GM23248 (cell line): ENCODE measurements around the gene SKA3. TPM values are rescaled to one million over a fixed set of nuclear protein-coding genes. Genes with fewer than 3 reads are reported as not detected.

Source experiments
- DNase-seq: peaks from one replicate; pipeline ENCODE4 v3.0.0-alpha.2; 2015
- H2AFZ ChIP-seq: fragments of 200-600 bp; sonication (generic); 2 replicates; pipeline ENCODE4 v1.6.1; 2016; ENCODE audit warnings: antibody characterized with exemption
- H3F3A ChIP-seq: fragments of 200-600 bp; sonication (generic); 2 replicates; pipeline ENCODE4 v1.6.1; 2016; ENCODE audit warnings: mild to moderate bottlenecking, antibody characterized with exemption, mixed run types; ENCODE audit not compliant: insufficient read depth
- H3K27ac ChIP-seq: fragments of 200-600 bp; sonication (generic); 2 replicates; pipeline ENCODE4 v1.5.1; 2016; ENCODE audit warnings: mild to moderate bottlenecking
- H3K27me3 ChIP-seq: fragments of 200-600 bp; sonication (generic); replicated peaks from 2 replicates; pipeline ENCODE4 v1.6.1; 2016; ENCODE audit warnings: mild to moderate bottlenecking; ENCODE audit not compliant: insufficient read depth
- H3K36me3 ChIP-seq: fragments of 200-600 bp; sonication (generic); 2 replicates; pipeline ENCODE4 v1.6.1; 2016; ENCODE audit warnings: low read depth, mild to moderate bottlenecking
- H3K4me1 ChIP-seq: fragments of 200-600 bp; sonication (generic); 2 replicates; pipeline ENCODE4 v1.6.1; 2016; ENCODE audit warnings: mild to moderate bottlenecking; ENCODE audit not compliant: insufficient read depth
- H3K4me2 ChIP-seq: fragments of 200-600 bp; sonication (generic); one replicate; pipeline ENCODE4 v1.6.1; 2016; ENCODE audit warnings: mild to moderate bottlenecking; ENCODE audit not compliant: unreplicated experiment
- H3K4me3 ChIP-seq: fragments of 200-600 bp; sonication (generic); 2 replicates; pipeline ENCODE4 v1.5.1; 2016; ENCODE audit warnings: mild to moderate bottlenecking
- H3K79me2 ChIP-seq: fragments of 200-600 bp; sonication (generic); 2 replicates; pipeline ENCODE4 v1.6.1; 2016; ENCODE audit warnings: mild to moderate bottlenecking; ENCODE audit not compliant: insufficient read depth
- H3K9ac ChIP-seq: fragments of 200-600 bp; sonication (generic); 2 replicates; pipeline ENCODE4 v1.6.1; 2016; ENCODE audit warnings: mild to moderate bottlenecking
- H3K9me2 ChIP-seq: fragments of 200-600 bp; sonication (generic); 2 replicates; pipeline ENCODE4 v1.6.1; 2016; ENCODE audit warnings: mixed run types, mild to moderate bottlenecking, moderate library complexity; ENCODE audit not compliant: insufficient read depth
- H3K9me3 ChIP-seq: fragments of 200-600 bp; sonication (generic); one replicate; pipeline ENCODE4 v1.6.1; 2017; ENCODE audit warnings: low read depth
- H4K20me1 ChIP-seq: fragments of 200-600 bp; sonication (generic); 2 replicates; pipeline ENCODE4 v1.6.0; 2016; ENCODE audit not compliant: insufficient read depth
- EZH2 ChIP-seq: fragments of 200-600 bp; sonication (generic); IDR thresholded peaks from 2 replicates; pipeline ENCODE4 v1.6.1; 2018; ENCODE audit warnings: antibody characterized with exemption, mild to moderate bottlenecking; ENCODE audit not compliant: insufficient read depth, poor library complexity, severe bottlenecking
- EZH2phosphoT487 ChIP-seq: fragments of 200-600 bp; sonication (generic); IDR thresholded peaks from 2 replicates; pipeline ENCODE4 v1.6.1; 2018; ENCODE audit warnings: antibody characterized with exemption, moderate library complexity, mild to moderate bottlenecking, low read depth; ENCODE audit not compliant: insufficient read depth
- WGBS, 2 experiments: methylation state at CpG; one replicate each; pipeline ENCODE4 v1.1.6; 2015 to 2017; ENCODE audit warnings: low lambda C conversion rate in 2 of 2, low coverage in 1 of 2; ENCODE audit errors: missing lambda C conversion rate in 2 of 2; 5-methylcytosine and 5-hydroxymethylcytosine counted together
- in situ Hi-C: fragments of 300-500 bp; cut with MboI; formaldehyde crosslinking; loops from 2 replicates; pipeline ENCODE4 v1.15.0; 2020
- polyA plus RNA-seq: library from polyadenylated mRNA; unstranded; fragments of >200 nt; fragmentation: Nextera tagmentation; extraction: Ambion mirVana; gene quantifications from 2 replicates; pipeline ENCODE4 v1.2.1, GENCODE V29; 2016
- total RNA-seq: library from RNA; depleted of rRNA; stranded (reverse); fragments of >200 nt; shearing (Covaris generic); gene quantifications from 2 replicates; pipeline ENCODE4 v1.2.3, GENCODE V29; 2014

SKA3 gene
- total and polyA plus RNA-seq, 2 experiments from 2014 or later = 8.6 to 14.3 TPM

DNA sequence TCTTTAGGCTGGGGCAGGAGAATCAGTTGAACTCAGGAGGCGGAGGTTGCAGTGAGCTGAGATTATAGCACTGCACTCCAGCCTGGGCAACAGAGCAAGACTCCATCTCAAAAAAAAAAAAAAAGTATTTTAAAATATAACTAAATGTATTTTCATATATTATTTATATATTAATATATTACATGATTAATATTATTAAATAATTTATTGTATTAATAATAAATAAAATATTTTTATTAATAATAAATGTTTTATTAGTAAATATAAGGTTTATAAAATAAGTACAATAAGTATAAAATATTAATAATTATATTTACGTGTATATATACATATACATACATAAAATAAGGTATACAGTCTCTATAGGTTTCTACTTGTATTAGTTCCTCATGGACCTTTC is 56.8 kb downstream of the SKA3 start:
- TF ChIP-seq EZH2phosphoT487 (no peak), EZH2 (no peak)

DNA sequence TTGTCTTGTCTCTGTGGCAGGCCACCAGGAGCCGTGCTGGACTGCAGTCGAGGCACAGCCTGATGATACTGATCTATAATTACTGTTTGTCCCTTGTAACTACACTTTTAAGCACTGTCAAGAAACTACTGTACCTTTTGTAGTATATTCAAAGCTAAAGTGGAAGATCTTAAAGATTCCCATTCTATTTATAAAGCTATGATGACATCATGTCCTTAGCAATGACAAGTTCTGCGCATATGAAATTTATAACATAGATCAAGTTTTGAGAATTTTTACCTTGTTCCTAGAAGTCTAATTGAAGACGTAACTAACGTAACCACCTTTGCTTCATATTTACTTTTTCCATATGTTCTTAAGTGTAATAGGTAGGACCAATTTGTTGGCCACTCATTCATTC is 58.2 kb downstream of the SKA3 start:
- H3K4me3 ChIP-seq = no peak overlapping the region
- no peaks in the 10 kb centered on the region for H3K4me1 ChIP-seq
- in situ Hi-C loops = no loop called here
- no peaks in the 10 kb centered on the region for H3K27me3 ChIP-seq
- no peaks in the 10 kb centered on the region for H3K36me3 ChIP-seq
- H3K9me2 ChIP-seq = no peaks in the 10 kb centered on the region
- H3K4me2 ChIP-seq = no peak overlapping the region
- no peak overlapping the region for H2AFZ ChIP-seq
- H3K27ac ChIP-seq = no peak overlapping the region
- H3F3A ChIP-seq = no peaks in the 10 kb centered on the region
- WGBS, 2 experiments = 79 to 80% methylated on average over 5 of the region's 5 CpGs
- no peaks in the 10 kb centered on the region for H3K79me2 ChIP-seq
- TF ChIP-seq EZH2phosphoT487 (no peak), EZH2 (no peak)
- DNase-seq = no peak
- no peak overlapping the region for H3K9ac ChIP-seq
- H3K9me3 ChIP-seq = no peaks in the 10 kb centered on the region
- no peaks in the 10 kb centered on the region for H4K20me1 ChIP-seq

More for the DNA sequence above, 56.8 kb downstream of the SKA3 start:
- Histone ChIP-seq H3K79me2 (no peaks in the 10 kb centered on the region), H3K9me2 (no peaks in the 10 kb centered on the region), H3K4me3 (no peak overlapping the region), H3K36me3 (no peaks in the 10 kb centered on the region), H3K9me3 (no peaks in the 10 kb centered on the region), H2AFZ (no peak overlapping the region), H3K4me1 (no peaks in the 10 kb centered on the region), H3K4me2 (no peak overlapping the region), H4K20me1 (no peaks in the 10 kb centered on the region), H3K27ac (no peak overlapping the region), H3F3A (no peaks in the 10 kb centered on the region), H3K27me3 (no peaks in the 10 kb centered on the region), H3K9ac (no peak overlapping the region)
- no peak for DNase-seq
- WGBS, 2 experiments = 90 to 92% methylated on average over 2 of the region's 2 CpGs
- in situ Hi-C loops = no loop called here

DNA sequence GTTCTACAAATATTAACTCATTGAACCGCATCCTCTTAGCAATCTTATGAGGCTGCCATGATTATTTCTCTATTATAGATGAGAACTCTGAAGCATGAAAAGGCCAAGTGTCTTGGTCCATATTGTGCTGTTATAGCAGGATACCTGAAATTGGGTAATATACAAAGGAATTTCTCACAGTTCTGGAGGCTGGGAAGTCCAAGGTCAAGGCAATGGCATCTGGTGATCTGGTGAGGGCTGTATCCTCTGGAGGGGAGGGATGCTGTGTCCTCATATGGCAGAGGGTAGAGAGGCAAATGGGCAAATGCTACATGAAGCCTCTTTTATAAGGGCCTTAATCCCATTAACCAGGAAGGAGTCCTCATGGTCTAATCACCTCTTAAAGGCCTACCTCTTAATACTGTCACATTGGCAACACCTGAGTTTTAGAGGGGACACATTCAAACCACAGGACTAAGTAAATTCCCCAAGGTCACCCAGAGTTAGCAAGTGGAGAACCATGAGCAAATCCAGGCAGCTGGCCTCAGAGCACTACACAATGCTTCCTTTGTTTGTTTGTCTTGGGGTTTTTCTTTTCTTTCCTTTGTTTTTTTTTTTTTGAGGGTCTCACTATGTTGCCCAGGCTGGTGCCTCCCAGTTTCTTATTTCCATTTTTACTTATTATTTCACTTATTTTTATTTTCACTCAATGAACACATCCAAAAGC is 59.1 kb downstream of the SKA3 start:
- H3F3A ChIP-seq = no peaks in the 10 kb centered on the region
- no peaks in the 10 kb centered on the region for H3K9me3 ChIP-seq
- no peak overlapping the region for H3K27ac ChIP-seq
- no peak overlapping the region for H3K4me3 ChIP-seq
- H3K4me2 ChIP-seq = no peak overlapping the region
- in situ Hi-C loops = no loop called here
- DNase-seq = no peak
- no peaks in the 10 kb centered on the region for H3K79me2 ChIP-seq
- WGBS, 2 experiments = 100% methylated on average over 1 of the region's 1 CpG
- no peak overlapping the region for H2AFZ ChIP-seq
- no peaks in the 10 kb centered on the region for H3K9me2 ChIP-seq
- TF ChIP-seq EZH2phosphoT487 (no peak), EZH2 (no peak)
- no peaks in the 10 kb centered on the region for H3K4me1 ChIP-seq
- no peaks in the 10 kb centered on the region for H4K20me1 ChIP-seq
- no peaks in the 10 kb centered on the region for H3K36me3 ChIP-seq
- H3K27me3 ChIP-seq = no peaks in the 10 kb centered on the region
- no peak overlapping the region for H3K9ac ChIP-seq

DNA sequence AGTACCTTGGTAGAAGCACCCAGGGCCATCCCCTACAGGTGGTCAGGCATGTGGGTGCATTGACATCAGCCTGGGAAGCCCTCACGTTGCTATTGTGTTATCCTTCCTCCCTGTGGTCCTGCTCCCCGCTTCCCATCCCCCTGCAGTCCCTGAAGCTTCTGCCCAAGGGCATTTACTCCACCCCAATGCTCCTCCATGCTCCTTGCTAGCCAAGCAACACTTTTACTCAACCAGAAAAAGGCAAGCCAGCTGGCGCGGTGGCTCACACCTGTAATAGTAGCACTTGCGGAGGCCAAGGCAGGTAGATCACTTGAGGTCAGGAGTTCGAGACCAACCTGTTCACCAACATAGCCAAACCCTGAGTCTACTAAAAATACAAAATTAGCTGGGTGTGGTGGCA is 60.2 kb downstream of the SKA3 start:
- DNase-seq = no peak
- Histone ChIP-seq H3K27ac (no peak overlapping the region), H3K9me2 (no peaks in the 10 kb centered on the region), H3F3A (no peaks in the 10 kb centered on the region), H3K4me2 (no peak overlapping the region), H3K9me3 (no peaks in the 10 kb centered on the region), H2AFZ (no peak overlapping the region), H3K9ac (no peak overlapping the region), H3K4me3 (no peak overlapping the region), H3K4me1 (no peaks in the 10 kb centered on the region), H3K36me3 (no peaks in the 10 kb centered on the region), H3K79me2 (no peaks in the 10 kb centered on the region), H3K27me3 (no peaks in the 10 kb centered on the region), H4K20me1 (no peaks in the 10 kb centered on the region)
- WGBS, 2 experiments = 88 to 90% methylated on average over 6 of the region's 6 CpGs
- no peak for TF ChIP-seq EZH2
- no peak for TF ChIP-seq EZH2phosphoT487
- in situ Hi-C loops = no loop called here
